ENCODE measurements around the gene FBN3.

- TF ChIP-seq SP7 (tag by site-specific recombination; IDR thresholded peaks at IDR 0.05) (no peak), CTCF (tag by site-specific recombination; IDR thresholded peaks at IDR 0.05) (no peak), ZNF121 (tag by site-specific recombination; IDR thresholded peaks at IDR 0.05) (no peak), ZNF24 (tag by site-specific recombination; IDR thresholded peaks at IDR 0.05) (no peak)
Measured at GRCh38 chr19:8146877-8147581, 2.4 kb downstream of the FBN3 start.

Measured in HEK293 (cell line).